ENCODE results near the gene CRIP3.

DNA sequence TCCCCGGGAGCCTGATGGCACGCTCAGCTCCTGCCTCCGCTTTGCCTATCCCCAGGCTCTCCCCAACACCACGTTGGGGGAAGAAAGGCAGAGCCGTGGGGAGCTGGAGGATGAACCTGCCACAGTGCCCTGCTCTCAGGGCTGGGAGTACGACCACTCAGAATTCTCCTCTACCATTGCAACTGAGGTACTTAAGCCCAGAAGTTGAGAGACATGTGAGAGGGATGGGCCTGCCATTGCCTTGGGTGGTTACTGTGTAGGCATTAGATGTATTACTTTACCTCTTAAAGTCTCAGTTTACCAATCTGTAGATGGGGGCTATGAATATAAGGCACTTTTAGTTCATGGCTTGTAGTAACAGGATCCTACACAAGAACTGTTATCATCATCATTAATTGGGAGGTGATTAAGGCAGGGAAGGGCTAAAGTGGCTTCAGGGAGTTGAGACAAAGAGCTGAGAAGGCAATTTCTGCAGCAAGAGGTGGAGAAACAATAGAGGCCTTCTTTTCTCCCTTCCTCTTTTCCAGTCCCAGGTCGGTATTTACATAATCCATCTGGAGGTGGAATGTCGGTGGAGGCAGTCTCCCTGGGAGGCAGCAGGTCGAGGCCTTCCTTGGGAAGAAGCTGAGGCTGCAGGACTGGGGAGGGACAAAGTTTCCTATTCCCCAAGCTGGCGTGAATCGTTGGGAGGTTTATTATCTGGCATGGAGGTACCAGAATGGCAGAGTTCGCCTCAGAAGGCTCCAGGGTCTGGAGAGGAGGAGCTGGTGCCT, 9.9 kb downstream of the CRIP3 start:
- TF ChIP-seq, protein P1, sequence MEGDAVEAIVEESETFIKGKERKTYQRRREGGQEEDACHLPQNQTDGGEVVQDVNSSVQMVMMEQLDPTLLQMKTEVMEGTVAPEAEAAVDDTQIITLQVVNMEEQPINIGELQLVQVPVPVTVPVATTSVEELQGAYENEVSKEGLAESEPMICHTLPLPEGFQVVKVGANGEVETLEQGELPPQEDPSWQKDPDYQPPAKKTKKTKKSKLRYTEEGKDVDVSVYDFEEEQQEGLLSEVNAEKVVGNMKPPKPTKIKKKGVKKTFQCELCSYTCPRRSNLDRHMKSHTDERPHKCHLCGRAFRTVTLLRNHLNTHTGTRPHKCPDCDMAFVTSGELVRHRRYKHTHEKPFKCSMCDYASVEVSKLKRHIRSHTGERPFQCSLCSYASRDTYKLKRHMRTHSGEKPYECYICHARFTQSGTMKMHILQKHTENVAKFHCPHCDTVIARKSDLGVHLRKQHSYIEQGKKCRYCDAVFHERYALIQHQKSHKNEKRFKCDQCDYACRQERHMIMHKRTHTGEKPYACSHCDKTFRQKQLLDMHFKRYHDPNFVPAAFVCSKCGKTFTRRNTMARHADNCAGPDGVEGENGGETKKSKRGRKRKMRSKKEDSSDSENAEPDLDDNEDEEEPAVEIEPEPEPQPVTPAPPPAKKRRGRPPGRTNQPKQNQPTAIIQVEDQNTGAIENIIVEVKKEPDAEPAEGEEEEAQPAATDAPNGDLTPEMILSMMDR (IDR thresholded peaks at IDR 0.05) = no peak
- TF ChIP-seq POLR2A (IDR thresholded peaks at IDR 0.05) (no peak), EP300 (IDR thresholded peaks at IDR 0.05) (no peak)
